ENCODE results near the gene METAP2.

METAP2 gene

GRCh38 chr12:95515197-95515596 lies 41.2 kb downstream of the METAP2 start:
- no peak for DNase-seq

DNA sequence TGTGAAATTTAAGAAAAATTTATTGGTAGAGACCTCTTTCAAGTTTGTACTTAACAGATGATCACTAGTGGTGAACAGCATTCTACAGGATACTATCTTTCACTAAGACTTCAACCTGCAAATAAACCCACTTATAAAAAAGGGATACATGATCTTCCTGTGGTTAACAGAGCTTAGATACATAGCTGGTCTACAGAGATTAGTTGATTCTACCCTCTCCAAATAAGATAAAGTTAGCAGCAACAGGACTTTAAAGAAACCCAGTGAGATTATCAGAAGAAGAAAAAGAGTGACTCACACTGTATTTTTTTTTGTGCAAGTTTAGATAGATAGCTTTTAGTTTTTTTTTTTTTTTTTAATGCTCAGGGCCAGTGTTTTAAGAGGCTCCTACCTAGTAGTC lies 42.8 kb downstream of the METAP2 start:
- DNase-seq, result no peak

GRCh38 chr12:95517246-95517645 lies 43.3 kb downstream of the METAP2 start:
- DNase-seq, result no peak

- no peak for DNase-seq
These were observed 45.0 kb downstream of the METAP2 start for GRCh38 chr12:95518944-95519343.

GRCh38 chr12:95520816-95521215 lies 46.9 kb downstream of the METAP2 start:
- DNase-seq, result no peak

- peak; percentile 13 for DNase-seq
These were observed 48.7 kb downstream of the METAP2 start for GRCh38 chr12:95522692-95523091.

- DNase-seq, result no peak
These were observed 54.5 kb downstream of the METAP2 start for GRCh38 chr12:95528431-95528830.

GRCh38 chr12:95529693-95530225 lies 55.8 kb downstream of the METAP2 start:
- peak; percentile 42 for DNase-seq

GRCh38 chr12:95532851-95533250 lies 58.9 kb downstream of the METAP2 start:
- peak; percentile 71 for DNase-seq

DNA sequence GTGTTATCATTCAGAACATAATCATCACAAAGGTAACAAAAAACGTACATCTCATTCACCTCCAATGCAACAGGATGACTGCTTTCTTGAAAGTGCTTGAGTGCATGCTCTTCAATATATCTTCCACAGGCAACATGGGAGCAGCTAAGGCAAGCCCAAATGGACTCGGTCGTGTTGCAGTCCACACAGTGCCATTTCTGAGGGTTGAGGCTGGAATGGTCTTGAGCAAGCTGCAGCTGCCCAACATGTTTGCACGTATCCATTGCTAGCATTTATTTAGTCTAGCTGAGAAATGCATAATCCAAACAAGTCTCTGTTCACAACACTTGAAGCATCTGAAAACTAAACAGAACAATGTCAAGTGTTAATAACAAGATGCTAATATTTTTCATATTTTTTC lies 60.0 kb downstream of the METAP2 start:
- no peak for DNase-seq

- DNase-seq, result no peak
These were observed 64.1 kb downstream of the METAP2 start for GRCh38 chr12:95538006-95538405.

DNA sequence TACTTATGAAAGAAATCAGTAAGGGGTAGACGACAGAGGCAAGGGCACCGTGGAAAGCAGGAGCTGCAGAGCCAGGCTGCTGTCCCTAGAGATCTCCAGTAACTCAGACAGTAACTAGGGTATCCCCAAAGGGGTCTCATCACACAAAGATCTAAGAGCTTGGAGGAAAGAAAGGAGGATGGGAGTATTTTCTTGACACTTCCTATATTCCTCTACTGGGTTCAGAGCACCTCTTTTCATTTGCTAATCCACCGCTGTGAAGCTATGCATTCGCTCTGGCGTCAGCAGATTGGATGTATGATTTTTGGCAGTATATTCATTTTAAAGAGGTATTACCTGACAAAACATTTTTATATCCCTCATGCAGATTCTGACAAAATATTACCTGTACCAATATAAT lies 64.7 kb downstream of the METAP2 start:
- no peak for DNase-seq

GRCh38 chr12:95541436-95541835 lies 67.5 kb downstream of the METAP2 start:
- DNase-seq, result no peak

GRCh38 chr12:95543305-95543704 lies 69.4 kb downstream of the METAP2 start:
- no peak for DNase-seq

DNA sequence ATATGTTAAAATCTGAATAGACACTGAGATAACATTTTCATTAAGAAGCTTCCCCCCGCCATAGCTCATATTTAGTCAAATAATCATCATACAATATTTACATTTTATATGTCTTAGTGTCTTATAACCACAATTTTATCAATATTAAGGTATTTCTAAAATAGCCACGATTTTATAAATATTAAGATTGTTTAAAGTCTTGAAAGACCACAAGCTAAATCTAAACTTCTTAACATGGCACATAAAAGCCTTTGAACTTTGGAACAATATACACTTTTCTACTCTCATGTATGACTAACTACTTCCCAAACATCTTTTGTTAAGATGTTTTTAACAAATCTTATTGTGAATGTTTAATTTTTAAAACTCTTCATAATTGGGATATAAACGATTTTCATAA lies 70.8 kb downstream of the METAP2 start:
- no peak for DNase-seq

DNA sequence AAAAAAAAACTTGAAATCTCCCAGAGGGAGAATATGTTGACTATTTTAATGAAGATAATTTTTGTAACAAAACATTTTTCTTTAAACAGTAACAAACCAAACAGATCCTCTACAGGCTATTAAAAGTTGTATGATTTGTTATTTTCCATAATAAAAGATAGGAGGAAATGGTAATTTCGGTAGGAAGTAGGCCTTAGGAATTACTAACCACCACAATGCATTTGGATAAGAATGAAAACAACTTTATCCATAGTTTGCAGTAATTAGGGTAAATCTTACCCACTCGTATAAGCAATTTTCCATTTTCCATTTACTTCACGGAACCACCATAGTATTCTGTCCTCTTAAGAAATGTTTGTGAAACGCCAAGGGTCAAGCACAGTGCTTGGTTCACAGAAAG lies 71.4 kb downstream of the METAP2 start:
- DNase-seq, result no peak

GRCh38 chr12:95545731-95546490 lies 72.0 kb downstream of the METAP2 start:
- no peak for DNase-seq

- DNase-seq, result no peak
These were observed 72.5 kb downstream of the METAP2 start for GRCh38 chr12:95546491-95546813.

GRCh38 chr12:95547522-95548055 lies 73.6 kb downstream of the METAP2 start:
- DNase-seq, result no peak

DNA sequence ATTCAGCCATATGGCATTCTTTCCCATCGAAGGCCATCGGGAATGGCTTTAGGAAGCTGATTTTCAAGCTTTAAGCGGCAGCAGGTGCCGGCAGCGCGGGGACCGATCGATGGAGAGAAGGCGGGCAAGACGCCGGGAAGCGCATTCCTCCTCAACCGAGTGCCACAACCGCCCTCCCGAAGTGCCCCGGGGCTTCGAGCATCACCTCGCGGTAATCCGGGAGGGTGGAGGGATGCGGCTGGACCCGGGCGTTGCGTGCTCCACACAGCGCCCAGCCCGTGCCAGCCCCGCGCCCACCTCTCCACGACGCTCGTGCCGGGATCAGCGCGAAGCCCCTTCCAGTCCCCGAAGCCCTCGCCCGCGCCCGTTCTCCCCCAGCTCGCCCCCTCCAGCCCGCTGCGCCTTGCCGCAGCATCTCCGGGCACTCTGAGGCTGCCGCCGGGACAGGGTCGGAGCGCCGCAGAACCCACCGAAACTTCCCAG lies 74.1 kb downstream of the METAP2 start:
- no peak for DNase-seq

DNA sequence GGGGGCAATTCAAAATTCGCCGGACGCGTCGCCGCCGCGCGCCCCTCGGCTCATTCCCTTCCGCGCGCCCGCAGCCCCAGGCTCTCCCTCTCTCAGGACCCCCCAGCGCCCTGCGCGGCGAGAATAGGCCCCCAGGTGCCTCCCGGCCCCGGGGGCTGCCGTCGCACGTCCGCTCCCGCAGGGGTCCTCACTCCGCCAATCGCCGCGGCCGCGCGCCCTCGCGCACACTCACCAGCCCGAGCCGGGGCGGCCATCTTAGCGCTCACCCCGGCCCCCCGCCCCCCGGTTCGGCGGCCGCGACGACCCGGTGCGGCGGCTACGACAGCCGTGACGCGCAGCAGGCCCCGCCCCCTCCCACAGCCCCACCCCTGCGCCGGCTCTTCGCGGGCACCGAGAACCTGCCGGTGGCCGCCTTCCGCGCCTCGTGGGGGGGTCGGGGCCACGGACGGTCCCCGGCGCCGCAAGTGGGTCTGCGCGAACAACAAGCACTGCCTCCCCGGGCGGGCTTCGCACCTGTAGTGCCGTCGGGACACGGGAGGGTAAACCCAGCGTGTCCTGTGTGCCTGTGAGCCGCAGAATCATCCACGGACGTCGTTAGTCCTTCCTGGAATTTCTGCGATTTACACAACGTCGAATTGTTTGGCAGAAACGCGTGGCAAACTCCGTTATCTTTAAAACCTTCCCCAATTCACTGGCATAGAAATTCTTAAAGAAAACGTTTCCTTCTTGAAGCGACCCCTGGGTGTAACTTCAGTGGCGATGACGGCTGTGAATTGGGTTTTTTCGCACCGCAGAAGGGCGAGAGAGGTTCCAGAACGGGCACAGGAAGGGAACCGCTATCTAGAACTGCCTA lies 74.8 kb downstream of the METAP2 start:
- peak; percentile 12 for DNase-seq

GRCh38 chr12:95549392-95550084 lies 75.6 kb downstream of the METAP2 start:
- DNase-seq, result no peak

DNA sequence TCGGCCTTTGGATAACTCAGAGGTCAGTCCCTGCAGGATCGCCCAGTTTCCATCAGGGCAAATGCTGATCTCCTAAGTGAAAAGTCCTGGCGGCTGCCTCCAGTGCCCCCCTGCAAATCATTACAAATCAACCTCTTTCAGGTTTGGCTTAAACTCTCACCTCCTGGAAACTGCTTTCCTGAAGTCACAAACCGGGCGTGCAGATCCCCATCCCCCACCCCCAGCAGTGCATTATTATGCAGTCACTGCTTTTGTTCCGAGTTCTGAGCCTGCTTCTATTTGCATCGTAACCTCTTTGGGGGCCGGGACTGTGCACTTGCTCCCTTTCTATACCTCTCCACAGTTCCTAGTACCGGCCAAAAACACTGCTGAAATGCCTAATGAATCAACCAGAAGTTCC lies 77.4 kb downstream of the METAP2 start, which contains the start of gene USP44:
TSS of gene USP44 (minus strand) at position 172 of the 400 bp plus-strand sequence. CDS start 17,220 bp downstream, outside the sequence.
- no peak for DNase-seq
